B cell (primary cell): ENCODE measurements around the gene NR1H3.

Experiments
- CTCF ChIP-seq: fragments of 200-600 bp; IDR thresholded peaks from one replicate; pipeline ENCODE4 v1.8.0; 2022; ENCODE audit warnings: antibody characterized with exemption, mild to moderate bottlenecking
- EZH2 ChIP-seq: IDR thresholded peaks from 2 replicates; pipeline ENCODE4 v1.6.1; 2012; ENCODE audit warnings: borderline replicate concordance, low read depth, mild to moderate bottlenecking, moderate library complexity, low read length; ENCODE audit not compliant: insufficient read depth, poor library complexity, severe bottlenecking

GRCh38 chr11:47264521-47264920, 6.7 kb downstream of the NR1H3 start:
- TF ChIP-seq EZH2, result no peak
- no peak for TF ChIP-seq CTCF
